Measurements from ENCODE around the gene CD84. TPM values are rescaled to one million over a fixed set of nuclear protein-coding genes. Genes with fewer than 3 reads are reported as not detected.
"Not testable (repeated sequence)": the region's sequence is repeated elsewhere in the genome, so short reads cannot be mapped to it uniquely, and the experiment has no call there.

CD84 gene
- total RNA-seq, 1 donor from 2014 or later = not detected

DNA sequence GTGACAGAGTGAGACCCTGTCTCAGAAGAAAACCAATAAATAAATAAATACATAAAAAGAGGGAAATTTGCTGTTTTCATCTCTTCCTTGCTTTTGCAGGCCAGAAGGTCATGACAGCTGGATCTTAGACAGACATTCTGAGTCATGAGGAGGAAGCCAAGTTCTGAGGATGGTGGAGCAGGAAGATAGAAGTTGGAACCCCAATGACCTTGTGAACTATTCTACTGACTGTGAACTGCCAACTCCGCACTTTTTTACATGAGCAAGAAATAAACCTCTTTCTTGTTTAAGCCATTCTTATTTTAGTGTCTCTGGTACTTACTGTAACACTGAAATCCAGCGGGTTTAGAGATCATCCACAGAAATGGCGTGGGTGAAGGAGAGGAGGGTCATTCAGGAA, 8.5 kb downstream of the CD84 start:
- H3K4me3 Mint-ChIP-seq (ENCODE audit: unreplicated experiment) = no peak overlapping the region
- DNase-seq (ENCODE audit: low spot score) = no peak
- no peaks in the 10 kb centered on the region for H3K9me3 Mint-ChIP-seq (ENCODE audit: low read depth)
- TF ChIP-seq, protein P1, sequence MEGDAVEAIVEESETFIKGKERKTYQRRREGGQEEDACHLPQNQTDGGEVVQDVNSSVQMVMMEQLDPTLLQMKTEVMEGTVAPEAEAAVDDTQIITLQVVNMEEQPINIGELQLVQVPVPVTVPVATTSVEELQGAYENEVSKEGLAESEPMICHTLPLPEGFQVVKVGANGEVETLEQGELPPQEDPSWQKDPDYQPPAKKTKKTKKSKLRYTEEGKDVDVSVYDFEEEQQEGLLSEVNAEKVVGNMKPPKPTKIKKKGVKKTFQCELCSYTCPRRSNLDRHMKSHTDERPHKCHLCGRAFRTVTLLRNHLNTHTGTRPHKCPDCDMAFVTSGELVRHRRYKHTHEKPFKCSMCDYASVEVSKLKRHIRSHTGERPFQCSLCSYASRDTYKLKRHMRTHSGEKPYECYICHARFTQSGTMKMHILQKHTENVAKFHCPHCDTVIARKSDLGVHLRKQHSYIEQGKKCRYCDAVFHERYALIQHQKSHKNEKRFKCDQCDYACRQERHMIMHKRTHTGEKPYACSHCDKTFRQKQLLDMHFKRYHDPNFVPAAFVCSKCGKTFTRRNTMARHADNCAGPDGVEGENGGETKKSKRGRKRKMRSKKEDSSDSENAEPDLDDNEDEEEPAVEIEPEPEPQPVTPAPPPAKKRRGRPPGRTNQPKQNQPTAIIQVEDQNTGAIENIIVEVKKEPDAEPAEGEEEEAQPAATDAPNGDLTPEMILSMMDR (IDR thresholded peaks at IDR 0.05) = no peak
- H3K36me3 Mint-ChIP-seq (ENCODE audit: low read depth) = no peaks in the 10 kb centered on the region
- peaks cover 17% of the 10 kb centered on the region for H3K27me3 Mint-ChIP-seq (ENCODE audit: low read depth)
- H3K4me1 Mint-ChIP-seq (ENCODE audit: low read depth) = no peaks in the 10 kb centered on the region
- no peak overlapping the region for H3K27ac Mint-ChIP-seq (ENCODE audit: unreplicated experiment)

DNA sequence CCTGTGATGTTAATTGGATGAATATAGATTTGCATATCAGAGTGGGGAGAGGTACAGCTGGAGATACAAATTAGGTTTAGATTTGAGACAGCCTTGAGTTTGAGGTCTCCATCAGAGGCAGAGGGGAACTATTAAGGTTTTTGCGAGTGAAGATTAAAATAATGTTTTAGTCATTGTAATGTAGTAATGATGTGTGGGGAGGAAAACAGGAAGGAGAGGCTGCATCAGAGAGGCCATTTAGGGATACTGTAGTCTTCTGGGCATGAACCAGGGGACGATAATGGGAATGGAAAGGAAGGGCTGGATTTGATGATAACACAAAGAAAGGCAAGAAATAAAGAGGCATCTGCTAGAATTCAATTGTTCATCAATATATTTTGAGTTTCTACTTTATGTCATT, 9.5 kb downstream of the CD84 start:
- Mint-ChIP-seq H3K27ac (ENCODE audit: unreplicated experiment) (no peak overlapping the region), H3K36me3 (ENCODE audit: low read depth) (no peaks in the 10 kb centered on the region), H3K4me3 (ENCODE audit: unreplicated experiment) (no peak overlapping the region), H3K27me3 (ENCODE audit: low read depth) (peaks cover 17% of the 10 kb centered on the region), H3K4me1 (ENCODE audit: low read depth) (no peaks in the 10 kb centered on the region), H3K9me3 (ENCODE audit: low read depth) (no peaks in the 10 kb centered on the region)
- TF ChIP-seq, protein P1 (IDR thresholded peaks at IDR 0.05) = no peak
- no peak for DNase-seq (ENCODE audit: low spot score)

DNA sequence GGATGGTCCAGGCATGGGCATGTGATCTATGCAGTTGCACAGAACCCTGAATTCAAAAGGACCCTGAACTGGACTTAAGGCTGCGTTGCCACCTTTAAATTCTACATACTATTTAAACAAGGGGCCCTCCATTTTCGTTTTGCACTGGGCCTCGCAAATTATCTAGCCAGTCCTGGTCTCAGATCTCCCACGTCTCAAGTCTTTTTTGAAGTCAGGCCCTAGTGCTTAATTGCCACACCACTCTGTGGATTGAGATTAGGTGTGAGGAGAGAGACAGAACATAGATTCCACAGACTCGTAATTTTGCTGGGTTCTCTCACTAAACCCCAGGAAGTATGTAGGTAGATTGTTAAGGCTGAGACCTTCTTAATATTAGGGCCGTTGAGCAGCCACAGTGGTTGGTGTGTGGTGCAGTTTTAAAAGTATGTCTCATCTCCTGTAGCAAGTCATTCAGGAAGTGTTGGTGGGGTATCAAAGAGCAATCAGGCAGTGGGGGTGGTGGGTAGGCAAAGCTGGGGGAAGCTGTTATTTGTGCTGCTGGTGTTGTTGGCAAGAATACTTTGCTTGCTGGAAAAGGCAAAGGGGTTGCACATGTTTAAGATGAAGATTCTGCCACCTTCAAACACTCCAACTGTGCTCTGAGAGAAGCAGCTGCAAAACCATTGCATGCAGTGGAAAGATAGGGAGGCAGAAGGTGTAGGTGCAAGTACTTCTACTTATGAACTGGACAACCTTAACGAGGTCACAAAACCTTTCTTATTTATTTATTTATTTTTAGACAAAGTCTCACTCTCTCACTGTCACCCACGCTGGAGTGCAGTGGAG, 11.2 kb downstream of the CD84 start:
- no peak for DNase-seq (ENCODE audit: low spot score)
- Mint-ChIP-seq H3K4me1 (ENCODE audit: low read depth) (no peaks in the 10 kb centered on the region), H3K36me3 (ENCODE audit: low read depth) (no peaks in the 10 kb centered on the region), H3K4me3 (ENCODE audit: unreplicated experiment) (no peak overlapping the region), H3K27me3 (ENCODE audit: low read depth) (peaks cover 13% of the 10 kb centered on the region), H3K9me3 (ENCODE audit: low read depth) (peaks cover 4% of the 10 kb centered on the region), H3K27ac (ENCODE audit: unreplicated experiment) (no peak overlapping the region)
- TF ChIP-seq, protein P1 (IDR thresholded peaks at IDR 0.05) = no peak

DNA sequence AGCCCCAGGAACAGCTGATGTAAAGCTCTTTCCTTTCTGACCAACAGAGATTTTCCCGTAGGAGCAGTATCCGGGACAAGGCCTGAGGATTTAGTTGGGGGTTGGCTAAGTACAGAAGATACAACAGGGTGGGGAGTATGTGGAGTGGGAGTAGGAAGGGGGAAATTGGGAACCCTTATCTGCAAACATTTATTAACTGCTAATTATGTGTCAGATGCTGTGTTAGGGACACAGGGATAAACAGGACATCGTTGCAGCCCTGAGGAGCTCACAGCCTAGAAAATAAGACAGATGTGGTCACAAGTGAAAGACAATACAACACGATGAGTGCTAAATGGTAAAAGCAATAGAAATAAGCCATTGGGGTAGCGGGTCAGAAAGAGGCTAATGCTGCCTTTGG, 12.0 kb downstream of the CD84 start:
- H3K4me1 Mint-ChIP-seq (ENCODE audit: low read depth) = no peaks in the 10 kb centered on the region
- H3K9me3 Mint-ChIP-seq (ENCODE audit: low read depth) = peaks cover 11% of the 10 kb centered on the region
- DNase-seq (ENCODE audit: low spot score) = no peak
- H3K27me3 Mint-ChIP-seq (ENCODE audit: low read depth) = peaks cover 13% of the 10 kb centered on the region
- no peak overlapping the region for H3K4me3 Mint-ChIP-seq (ENCODE audit: unreplicated experiment)
- TF ChIP-seq, protein P1 (IDR thresholded peaks at IDR 0.05) = no peak
- H3K27ac Mint-ChIP-seq (ENCODE audit: unreplicated experiment) = no peak overlapping the region
- H3K36me3 Mint-ChIP-seq (ENCODE audit: low read depth) = no peaks in the 10 kb centered on the region

DNA sequence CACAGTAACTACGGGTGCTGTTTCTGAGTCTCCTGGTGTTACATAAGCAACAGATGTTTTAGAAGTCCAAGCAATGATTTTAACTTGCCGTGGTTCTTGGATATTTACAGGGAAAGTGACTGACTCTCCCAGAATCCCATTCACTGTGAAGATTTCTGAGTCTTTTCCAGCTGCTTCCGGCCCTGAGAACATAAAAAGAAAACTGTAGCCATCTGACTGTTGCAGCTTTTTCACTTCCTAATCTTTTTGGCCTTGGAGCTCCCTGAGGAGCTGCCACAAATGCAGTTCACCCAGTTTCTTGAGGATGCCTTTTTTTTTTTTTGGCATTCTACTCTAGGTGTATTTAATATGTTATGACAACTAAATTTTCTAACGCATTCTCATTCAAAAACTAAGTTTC, 13.7 kb downstream of the CD84 start:
- no peak overlapping the region for H3K4me3 Mint-ChIP-seq (ENCODE audit: unreplicated experiment)
- TF ChIP-seq, protein P1 (IDR thresholded peaks at IDR 0.05) = no peak

DNA sequence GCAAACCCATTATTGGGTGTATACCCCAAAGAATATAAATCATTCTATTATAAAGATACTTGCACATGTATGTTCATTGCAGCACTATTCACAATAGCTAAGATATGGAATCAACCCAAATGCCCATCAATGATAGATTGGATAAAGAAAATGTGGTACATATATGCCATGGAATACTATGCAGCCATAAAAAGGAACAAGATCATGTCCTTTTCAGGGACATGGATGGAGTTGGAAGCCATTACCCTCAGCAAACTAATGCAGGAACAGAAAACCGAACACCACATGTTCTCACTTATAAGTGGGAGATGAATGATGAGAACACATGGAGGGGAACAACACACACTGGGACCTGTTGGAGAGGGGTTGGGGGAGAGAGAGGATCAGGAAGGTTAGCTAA, 16.1 kb downstream of the CD84 start:
- H3K9me3 Mint-ChIP-seq (ENCODE audit: low read depth) = peaks cover 18% of the 10 kb centered on the region
- peaks cover 14% of the 10 kb centered on the region for H3K27me3 Mint-ChIP-seq (ENCODE audit: low read depth)
- not testable (repeated sequence) for H3K4me3 Mint-ChIP-seq (ENCODE audit: unreplicated experiment); H3K4me1 Mint-ChIP-seq (ENCODE audit: low read depth); DNase-seq (ENCODE audit: low spot score); H3K36me3 Mint-ChIP-seq (ENCODE audit: low read depth); H3K27ac Mint-ChIP-seq (ENCODE audit: unreplicated experiment)

More for the DNA sequence above, 13.7 kb downstream of the CD84 start:
- Mint-ChIP-seq H3K27ac (ENCODE audit: unreplicated experiment) (no peak overlapping the region), H3K36me3 (ENCODE audit: low read depth) (peaks cover 2% of the 10 kb centered on the region), H3K9me3 (ENCODE audit: low read depth) (peaks cover 14% of the 10 kb centered on the region), H3K4me1 (ENCODE audit: low read depth) (no peaks in the 10 kb centered on the region), H3K27me3 (ENCODE audit: low read depth) (peaks cover 10% of the 10 kb centered on the region)
- no peak for DNase-seq (ENCODE audit: low spot score)

DNA sequence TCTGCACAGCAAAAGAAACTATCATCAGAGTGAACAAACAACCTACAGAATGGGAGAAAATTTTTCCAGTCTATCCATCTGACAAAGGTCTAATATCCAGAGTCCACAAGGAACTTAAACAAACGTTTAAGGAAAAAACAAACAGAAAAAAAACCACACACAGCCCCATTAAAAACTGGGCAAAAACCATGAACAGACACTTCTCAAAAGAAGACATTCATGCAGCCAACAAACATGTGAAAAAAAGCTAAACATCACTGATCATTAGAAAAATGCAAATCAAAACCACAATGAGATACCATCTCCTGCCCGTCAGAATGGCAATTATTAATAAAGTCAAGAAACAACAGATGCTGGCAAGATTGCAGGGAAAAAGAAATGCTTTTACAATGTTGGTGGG, 16.6 kb downstream of the CD84 start:
- peaks cover 14% of the 10 kb centered on the region for H3K27me3 Mint-ChIP-seq (ENCODE audit: low read depth)
- H3K4me1 Mint-ChIP-seq (ENCODE audit: low read depth); H3K27ac Mint-ChIP-seq (ENCODE audit: unreplicated experiment); H3K36me3 Mint-ChIP-seq (ENCODE audit: low read depth); DNase-seq (ENCODE audit: low spot score); H3K4me3 Mint-ChIP-seq (ENCODE audit: unreplicated experiment): not testable (repeated sequence)
- H3K9me3 Mint-ChIP-seq (ENCODE audit: low read depth) = peaks cover 18% of the 10 kb centered on the region
